AG04450 (cell line): ENCODE data around the gene CCDC190. TPM values are rescaled to one million over a fixed set of nuclear protein-coding genes. Genes with fewer than 3 reads are reported as not detected.

ENCODE experiments used
- CTCF ChIA-PET: fragments of 300-600, 350-600 bp; formaldehyde crosslinking; extraction: SDS; loops from one replicate; lab custom pipeline; 2022; ENCODE audit warnings: antibody characterized with exemption, inconsistent platforms; lab: Charles Lee
- POLR2A ChIA-PET: fragments of 350-600 bp; formaldehyde crosslinking; extraction: SDS; loops from one replicate; lab custom pipeline; 2021; ENCODE audit warnings: antibody characterized with exemption, inconsistent platforms; lab: Yijun Ruan, JAX
- DNase-seq: peaks from one replicate; pipeline ENCODE4 v3.0.0-alpha.2; 2011; ENCODE audit warnings: low read depth, low spot score
- H3K27ac ChIP-seq: one replicate; pipeline ENCODE4 v1.5.1; 2012; ENCODE audit warnings: low read depth, low read length, control low read depth
- H3K27me3 ChIP-seq: one replicate; pipeline ENCODE4 v1.6.0; 2012; ENCODE audit warnings: low read length; ENCODE audit not compliant: control insufficient read depth, insufficient read depth
- H3K4me3 ChIP-seq: 2 replicates; pipeline ENCODE4 v1.5.1; 2011; ENCODE audit warnings: mild to moderate bottlenecking, low read depth, low read length, control low read depth
- H3K9me3 ChIP-seq: 2 replicates; pipeline ENCODE4 v1.5.1; 2012; ENCODE audit warnings: low read length; ENCODE audit not compliant: control insufficient read depth, insufficient read depth
- polyA plus RNA-seq: library from polyadenylated mRNA; depleted of rRNA; stranded (reverse); fragments of >200 nt; gene quantifications from 2 replicates; pipeline ENCODE4 v1.2.3, GENCODE V29; 2011
- TF ChIP-seq, protein P1 (sequence below): IDR thresholded peaks from 2 replicates; pipeline ENCODE4 v1.5.1; 2011; ENCODE audit warnings: low read depth, low read length, control low read depth, inconsistent platforms

The CCDC190 gene
- polyA plus RNA-seq, 1 experiment = not detected

DNA sequence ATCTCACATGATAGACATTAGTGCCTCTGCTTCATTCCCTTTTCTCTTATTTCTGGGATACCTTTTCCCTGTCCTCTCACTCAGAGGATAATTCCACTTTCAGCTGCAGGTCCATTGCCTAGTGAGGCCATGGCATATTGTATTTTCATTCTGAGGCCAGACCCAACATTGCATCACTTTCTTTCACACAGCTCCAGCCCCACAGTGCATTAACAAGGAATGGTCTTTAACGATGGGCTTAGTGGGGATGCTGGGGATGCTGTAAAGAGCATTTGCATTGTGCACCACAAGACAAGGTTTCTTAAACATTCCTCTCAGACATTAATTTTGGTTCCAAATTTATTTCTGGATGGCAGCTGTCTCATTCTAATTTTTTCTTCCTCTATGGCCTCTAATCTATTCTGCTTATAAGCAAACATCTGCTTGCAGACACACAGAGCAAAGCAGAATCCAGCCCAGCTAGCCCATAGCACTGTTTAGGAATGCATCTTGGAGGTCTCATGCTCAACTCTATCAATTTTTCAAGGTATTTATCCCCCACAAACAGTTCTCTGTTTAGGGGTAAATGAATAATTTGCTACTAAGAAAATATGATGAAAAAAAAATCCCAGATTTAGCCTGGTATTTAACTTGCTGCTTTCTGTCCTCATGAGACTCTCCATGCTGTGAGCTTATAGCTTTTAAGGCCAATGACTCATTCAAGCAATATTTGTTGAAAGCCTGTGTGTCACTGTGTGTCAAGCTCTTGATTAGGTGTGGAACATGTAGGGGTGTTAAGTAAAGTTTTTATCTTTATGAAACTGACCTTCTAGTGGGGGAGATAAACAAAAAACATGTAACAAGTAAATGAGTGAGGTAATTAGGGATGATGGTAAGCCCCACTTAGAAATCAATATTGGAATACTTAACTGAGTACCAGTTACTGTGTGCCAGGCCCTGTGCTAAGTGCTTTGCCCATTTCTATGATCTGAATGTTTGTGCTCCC lies 44.5 kb upstream of the CCDC190 start:
- H3K9me3 ChIP-seq = no peaks in the 10 kb centered on the region
- POLR2A ChIA-PET = interaction anchor here (1.0 kb wide), 1 partner anchor 164 kb away, joined by 3 read pairs; the partner anchor contains the start of gene RGS4
- DNase-seq = no peak
- H3K4me3 ChIP-seq = no peak overlapping the region
- no peaks in the 10 kb centered on the region for H3K27me3 ChIP-seq
- CTCF ChIA-PET = interaction anchor here (1.0 to 4.2 kb wide), 4 partner anchors 27 to 410 kb away, joined by 3 to 12 read pairs (median 3); no protein-coding TSS in a partner anchor
- no peak overlapping the region for H3K27ac ChIP-seq
- TF ChIP-seq, protein P1, sequence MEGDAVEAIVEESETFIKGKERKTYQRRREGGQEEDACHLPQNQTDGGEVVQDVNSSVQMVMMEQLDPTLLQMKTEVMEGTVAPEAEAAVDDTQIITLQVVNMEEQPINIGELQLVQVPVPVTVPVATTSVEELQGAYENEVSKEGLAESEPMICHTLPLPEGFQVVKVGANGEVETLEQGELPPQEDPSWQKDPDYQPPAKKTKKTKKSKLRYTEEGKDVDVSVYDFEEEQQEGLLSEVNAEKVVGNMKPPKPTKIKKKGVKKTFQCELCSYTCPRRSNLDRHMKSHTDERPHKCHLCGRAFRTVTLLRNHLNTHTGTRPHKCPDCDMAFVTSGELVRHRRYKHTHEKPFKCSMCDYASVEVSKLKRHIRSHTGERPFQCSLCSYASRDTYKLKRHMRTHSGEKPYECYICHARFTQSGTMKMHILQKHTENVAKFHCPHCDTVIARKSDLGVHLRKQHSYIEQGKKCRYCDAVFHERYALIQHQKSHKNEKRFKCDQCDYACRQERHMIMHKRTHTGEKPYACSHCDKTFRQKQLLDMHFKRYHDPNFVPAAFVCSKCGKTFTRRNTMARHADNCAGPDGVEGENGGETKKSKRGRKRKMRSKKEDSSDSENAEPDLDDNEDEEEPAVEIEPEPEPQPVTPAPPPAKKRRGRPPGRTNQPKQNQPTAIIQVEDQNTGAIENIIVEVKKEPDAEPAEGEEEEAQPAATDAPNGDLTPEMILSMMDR = no peak

DNA sequence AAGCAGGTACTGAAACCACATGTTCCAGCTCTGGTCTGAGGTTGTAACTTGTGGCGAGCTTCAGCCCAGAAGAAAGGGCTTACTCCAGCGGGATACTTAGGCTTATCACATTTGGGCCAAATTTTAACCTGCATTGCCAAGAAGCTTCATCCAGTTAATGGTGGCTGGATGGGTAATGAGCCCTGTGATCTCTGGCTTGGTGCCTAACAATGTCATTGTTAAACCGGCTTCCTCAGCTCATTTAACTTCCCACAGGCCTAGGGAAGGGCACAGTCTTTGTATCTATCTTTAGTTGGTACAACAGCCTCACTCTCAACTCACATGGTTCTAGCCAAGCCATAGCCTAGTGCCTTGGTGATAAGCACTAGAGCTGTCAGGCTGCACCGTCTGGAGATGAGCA lies 43.6 kb upstream of the CCDC190 start:
- H3K4me3 ChIP-seq = no peak overlapping the region
- no peak overlapping the region for H3K27ac ChIP-seq
- TF ChIP-seq, protein P1 = no peak
- no peak for DNase-seq
- no peaks in the 10 kb centered on the region for H3K9me3 ChIP-seq
- no peaks in the 10 kb centered on the region for H3K27me3 ChIP-seq
- CTCF ChIA-PET = interaction anchor here (1.4 to 4.2 kb wide), 2 partner anchors 31 to 167 kb away, joined by 3 to 12 read pairs; no protein-coding TSS in a partner anchor
- POLR2A ChIA-PET = interaction anchor here (0.8 kb wide), 1 partner anchor 259 kb away, joined by 3 read pairs; no protein-coding TSS in a partner anchor

DNA sequence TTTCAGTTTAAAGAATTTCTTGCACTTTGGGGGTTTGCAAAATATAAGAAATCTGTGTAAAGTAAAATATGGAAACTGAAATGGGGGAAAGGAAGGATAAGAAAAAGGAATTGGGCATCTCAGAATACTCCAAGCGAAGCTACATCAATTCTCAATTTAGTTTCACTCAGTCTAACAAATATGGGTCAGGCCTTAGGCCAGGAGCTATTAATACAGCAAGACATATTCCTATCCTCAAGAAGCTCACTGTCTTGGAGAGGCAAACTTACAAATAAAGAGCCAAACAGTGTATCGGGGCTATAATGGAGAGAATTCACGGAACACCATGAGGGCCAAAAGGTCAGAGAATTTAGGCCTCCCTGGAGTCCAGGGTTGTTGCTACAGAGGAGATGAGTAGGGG lies 43.0 kb upstream of the CCDC190 start:
- TF ChIP-seq, protein P1 = no peak
- no peak overlapping the region for H3K4me3 ChIP-seq
- H3K9me3 ChIP-seq = no peaks in the 10 kb centered on the region
- CTCF ChIA-PET = interaction anchor here (1.4 to 4.2 kb wide), 2 partner anchors 30 to 168 kb away, joined by 3 to 12 read pairs; no protein-coding TSS in a partner anchor
- no peaks in the 10 kb centered on the region for H3K27me3 ChIP-seq
- DNase-seq = no peak
- H3K27ac ChIP-seq = no peak overlapping the region
- POLR2A ChIA-PET = interaction anchor here (0.8 kb wide), 1 partner anchor 260 kb away, joined by 3 read pairs; no protein-coding TSS in a partner anchor

DNA sequence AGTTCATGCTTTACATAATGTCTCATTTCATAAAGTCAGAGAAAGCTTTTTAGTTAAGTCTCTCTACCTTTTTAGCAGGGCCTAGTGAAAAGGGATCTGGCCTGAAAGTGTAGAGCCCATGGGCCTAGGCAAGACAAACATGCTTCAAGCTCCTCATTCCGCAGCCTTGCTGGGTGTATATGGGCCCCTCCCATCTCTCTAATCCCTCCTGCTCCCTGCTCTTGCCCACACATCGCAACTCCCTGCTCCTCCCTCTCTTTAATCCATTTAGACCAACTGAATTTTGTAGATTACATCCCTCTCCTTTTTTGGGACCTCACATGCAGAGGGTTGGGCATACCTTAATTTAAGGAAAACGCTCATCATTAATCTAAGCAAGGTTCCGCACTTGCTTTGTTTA lies 42.3 kb upstream of the CCDC190 start:
- Histone ChIP-seq H3K27me3 (no peaks in the 10 kb centered on the region), H3K27ac (no peak overlapping the region), H3K9me3 (no peaks in the 10 kb centered on the region), H3K4me3 (no peak overlapping the region)
- DNase-seq = no peak
- TF ChIP-seq, protein P1 = no peak
- ChIA-PET CTCF (interaction anchor here (2.9 to 4.2 kb wide), 2 partner anchors 166 to 169 kb away, joined by 9 to 12 read pairs; partner anchors contain the start of gene RGS4), POLR2A (no interaction called here)
